ENCODE measurements around the gene AFF3.

Gene AFF3

GRCh38 chr2:100004348-100004884, 138.0 kb downstream of the AFF3 start:
- TF ChIP-seq FOXP2 (optimal IDR thresholded peaks at IDR 0.05; ENCODE audit: borderline replicate concordance, extremely low read depth, extremely low read length, insufficient read depth) (no peak), POLR2AphosphoS5 (IDR thresholded peaks at IDR 0.05; ENCODE audit: low read depth, low read length) (no peak), SIN3A (IDR thresholded peaks at IDR 0.05; ENCODE audit: borderline replicate concordance, insufficient read depth, low read length) (no peak), TAF1 (IDR thresholded peaks at IDR 0.05; ENCODE audit: borderline replicate concordance, insufficient read depth, low read length) (no peak), REST (IDR thresholded peaks at IDR 0.05; ENCODE audit: insufficient read depth in 1 of 2, low read depth in 2 of 2, low read length in 2 of 2) (no peak)

GRCh38 chr2:100002059-100002458, 140.3 kb downstream of the AFF3 start:
- TF ChIP-seq FOXP2 (optimal IDR thresholded peaks at IDR 0.05; ENCODE audit: borderline replicate concordance, extremely low read depth, extremely low read length, insufficient read depth): no peak
- no peak for TF ChIP-seq POLR2AphosphoS5 (IDR thresholded peaks at IDR 0.05; ENCODE audit: low read depth, low read length)
- no peak for TF ChIP-seq REST (IDR thresholded peaks at IDR 0.05; ENCODE audit: insufficient read depth in 1 of 2, low read depth in 2 of 2, low read length in 2 of 2)
- TF ChIP-seq TAF1 (IDR thresholded peaks at IDR 0.05; ENCODE audit: borderline replicate concordance, insufficient read depth, low read length): no peak
- TF ChIP-seq SIN3A (IDR thresholded peaks at IDR 0.05; ENCODE audit: borderline replicate concordance, insufficient read depth, low read length): no peak

- TF ChIP-seq REST (IDR thresholded peaks at IDR 0.05; ENCODE audit: insufficient read depth in 1 of 2, low read depth in 2 of 2, low read length in 2 of 2) (no peak), POLR2AphosphoS5 (IDR thresholded peaks at IDR 0.05; ENCODE audit: low read depth, low read length) (no peak), SIN3A (IDR thresholded peaks at IDR 0.05; ENCODE audit: borderline replicate concordance, insufficient read depth, low read length) (no peak), FOXP2 (optimal IDR thresholded peaks at IDR 0.05; ENCODE audit: borderline replicate concordance, extremely low read depth, extremely low read length, insufficient read depth) (no peak), TAF1 (IDR thresholded peaks at IDR 0.05; ENCODE audit: borderline replicate concordance, insufficient read depth, low read length) (no peak)
These were observed 141.3 kb downstream of the AFF3 start for GRCh38 chr2:100000915-100001707.

GRCh38 chr2:99998651-99999320, 143.6 kb downstream of the AFF3 start:
- TF ChIP-seq SIN3A (IDR thresholded peaks at IDR 0.05; ENCODE audit: borderline replicate concordance, insufficient read depth, low read length) (no peak), POLR2AphosphoS5 (IDR thresholded peaks at IDR 0.05; ENCODE audit: low read depth, low read length) (no peak), REST (IDR thresholded peaks at IDR 0.05; ENCODE audit: insufficient read depth in 1 of 2, low read depth in 2 of 2, low read length in 2 of 2) (no peak), TAF1 (IDR thresholded peaks at IDR 0.05; ENCODE audit: borderline replicate concordance, insufficient read depth, low read length) (no peak), FOXP2 (optimal IDR thresholded peaks at IDR 0.05; ENCODE audit: borderline replicate concordance, extremely low read depth, extremely low read length, insufficient read depth) (no peak)

All from PFSK-1 (cell line).